Neural cell (in vitro differentiated cells): Measurements from ENCODE around the gene NET1. TPM values are rescaled to one million over a fixed set of nuclear protein-coding genes. Genes with fewer than 3 reads are reported as not detected.

Experiments used
- H2AFZ ChIP-seq: fragments of 200-600, 300-800 bp; sonication (generic), shearing (Covaris generic); 2 replicates; pipeline ENCODE4 v1.6.0; 2014; ENCODE audit warnings: low read depth, mild to moderate bottlenecking, antibody characterized with exemption, low read length, moderate library complexity
- H3F3A ChIP-seq: fragments of 200-600 bp; shearing (Covaris generic); 2 replicates; pipeline ENCODE4 v1.6.1; 2016; ENCODE audit warnings: mild to moderate bottlenecking, moderate library complexity, mixed read lengths, antibody characterized with exemption, low read length; ENCODE audit not compliant: insufficient read depth, poor library complexity, severe bottlenecking
- H3K27ac ChIP-seq: fragments of 200-600, 300-800 bp; sonication (generic), shearing (Covaris generic); 2 replicates; pipeline ENCODE4 v1.5.1; 2014; ENCODE audit warnings: mild to moderate bottlenecking, low read length, moderate library complexity
- H3K27me3 ChIP-seq: fragments of 300-800, 200-600 bp; sonication (generic), shearing (Covaris generic); 2 replicates; pipeline ENCODE4 v1.6.0; 2014; ENCODE audit warnings: mild to moderate bottlenecking, low read depth, low read length, moderate library complexity; ENCODE audit not compliant: insufficient read depth
- H3K36me3 ChIP-seq: fragments of 300-800, 200-600 bp; sonication (generic), shearing (Covaris generic); 2 replicates; pipeline ENCODE4 v1.5.1; 2014; ENCODE audit warnings: mild to moderate bottlenecking, antibody characterized with exemption, low read length, moderate library complexity; ENCODE audit not compliant: insufficient read depth
- H3K4me2 ChIP-seq: fragments of 300-800, 200-600 bp; sonication (generic), shearing (Covaris generic); 2 replicates; pipeline ENCODE4 v1.6.0; 2014; ENCODE audit warnings: mild to moderate bottlenecking, low read length
- H3K4me3 ChIP-seq: fragments of 300-800, 200-600 bp; sonication (generic), shearing (Covaris generic); 2 replicates; pipeline ENCODE4 v1.5.1; 2014; ENCODE audit warnings: mild to moderate bottlenecking, low read length, moderate library complexity
- H3K79me2 ChIP-seq: fragments of 200-600 bp; shearing (Covaris generic); replicated peaks from 2 replicates; pipeline ENCODE4 v1.6.0; 2014; ENCODE audit warnings: mild to moderate bottlenecking, low read length, moderate library complexity; ENCODE audit not compliant: insufficient read depth
- H3K9ac ChIP-seq: fragments of 300-800, 200-600 bp; sonication (generic), shearing (Covaris generic); 2 replicates; pipeline ENCODE4 v1.6.1; 2016; ENCODE audit warnings: mild to moderate bottlenecking, low read length, mixed read lengths
- H3K9me2 ChIP-seq: fragments of 200-600 bp; shearing (Covaris generic); 2 replicates; pipeline ENCODE4 v1.6.1; 2016; ENCODE audit warnings: mild to moderate bottlenecking, low read length, mixed read lengths; ENCODE audit not compliant: insufficient read depth
- H3K9me3 ChIP-seq: fragments of 200-600, 300-800 bp; sonication (generic), shearing (Covaris generic); 2 replicates; pipeline ENCODE4 v1.6.1; 2016; ENCODE audit warnings: mild to moderate bottlenecking, mixed run types, low read length, moderate library complexity, mixed read lengths
- H4K20me1 ChIP-seq: fragments of 200-600 bp; shearing (Covaris generic); 2 replicates; pipeline ENCODE4 v1.6.1; 2016; ENCODE audit warnings: mild to moderate bottlenecking, mixed run types; ENCODE audit not compliant: insufficient read depth
- EP300 ChIP-seq: fragments of 450-650 bp; conservative IDR thresholded peaks from 2 replicates; pipeline ENCODE4 v1.6.1; 2014; ENCODE audit warnings: antibody characterized with exemption, mild to moderate bottlenecking, moderate library complexity; ENCODE audit not compliant: poor library complexity, severe bottlenecking
- EZH2 ChIP-seq: fragments of 200-600, 300-800 bp; shearing (Covaris generic), sonication (generic); IDR thresholded peaks from 2 replicates; pipeline ENCODE4 v1.6.1; 2014; ENCODE audit warnings: antibody characterized with exemption, low read length, borderline replicate concordance, mild to moderate bottlenecking; ENCODE audit not compliant: insufficient read depth, poor library complexity, severe bottlenecking
- MXI1 ChIP-seq: fragments of 450-650 bp; conservative IDR thresholded peaks from 2 replicates; pipeline ENCODE4 v1.6.1; 2014; ENCODE audit warnings: antibody characterized with exemption, mild to moderate bottlenecking; ENCODE audit not compliant: poor library complexity, severe bottlenecking
- POLR2AphosphoS5 ChIP-seq: IDR thresholded peaks from 2 replicates; pipeline ENCODE4 v1.6.1; 2012
- RAD21 ChIP-seq: fragments of 450-650 bp; conservative IDR thresholded peaks from 2 replicates; pipeline ENCODE4 v1.6.1; 2014; ENCODE audit warnings: antibody characterized with exemption, mild to moderate bottlenecking, moderate library complexity
- SMC3 ChIP-seq: fragments of 450-650 bp; conservative IDR thresholded peaks from 2 replicates; pipeline ENCODE4 v1.6.1; 2014; ENCODE audit warnings: antibody characterized with exemption, mild to moderate bottlenecking, moderate library complexity; ENCODE audit not compliant: poor library complexity
- TAF1 ChIP-seq: IDR thresholded peaks from 2 replicates; pipeline ENCODE4 v1.6.1; 2012; ENCODE audit warnings: low read depth
- polyA plus RNA-seq: library from polyadenylated mRNA; depleted of rRNA; stranded (reverse); fragments of >200 nt; gene quantifications from 2 replicates; pipeline ENCODE4 v1.2.3, GENCODE V29; 2014
- TF ChIP-seq, protein P1 (sequence below): fragments of 450-650 bp; IDR thresholded peaks from 2 replicates; pipeline ENCODE4 v1.5.1; 2014; ENCODE audit warnings: antibody characterized with exemption, mild to moderate bottlenecking, moderate library complexity; ENCODE audit not compliant: poor library complexity, severe bottlenecking
- TF ChIP-seq, protein P2 (sequence below): IDR thresholded peaks from 2 replicates; pipeline ENCODE4 v1.6.1; 2012; ENCODE audit warnings: borderline replicate concordance

Gene NET1
- polyA plus RNA-seq, 1 donor from 2014 or later: 8.0 TPM

DNA sequence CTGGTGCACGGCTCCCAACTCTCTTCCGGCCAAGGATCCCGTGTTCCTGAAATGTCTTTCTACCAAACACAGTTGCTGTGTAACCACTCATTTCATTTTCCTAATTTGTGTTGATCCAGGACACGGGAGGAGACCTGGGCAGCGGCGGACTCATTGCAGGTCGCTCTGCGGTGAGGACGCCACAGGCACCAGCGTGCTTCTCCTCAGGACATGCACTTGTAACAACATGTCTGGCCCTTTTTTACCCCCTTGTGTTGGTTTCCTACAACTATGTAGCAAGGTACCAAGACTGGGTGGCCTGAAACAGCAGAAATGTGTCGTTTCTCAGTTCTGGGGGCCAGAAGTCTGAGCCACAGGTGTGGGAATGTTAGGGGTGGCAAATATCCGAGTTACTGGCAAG, 68.8 kb downstream of the NET1 start:
- Histone ChIP-seq H3F3A (no peaks in the 10 kb centered on the region), H3K27me3 (no peaks in the 10 kb centered on the region), H3K4me3 (no peak overlapping the region), H2AFZ (no peak overlapping the region), H3K79me2 (no peaks in the 10 kb centered on the region), H3K27ac (no peak overlapping the region), H3K9me2 (no peaks in the 10 kb centered on the region), H4K20me1 (no peaks in the 10 kb centered on the region), H3K36me3 (no peaks in the 10 kb centered on the region), H3K4me2 (no peak overlapping the region), H3K9me3 (no peaks in the 10 kb centered on the region), H3K9ac (no peak overlapping the region)
- TF ChIP-seq TAF1: no peak
- no peak for TF ChIP-seq MXI1
- TF ChIP-seq, protein P1, sequence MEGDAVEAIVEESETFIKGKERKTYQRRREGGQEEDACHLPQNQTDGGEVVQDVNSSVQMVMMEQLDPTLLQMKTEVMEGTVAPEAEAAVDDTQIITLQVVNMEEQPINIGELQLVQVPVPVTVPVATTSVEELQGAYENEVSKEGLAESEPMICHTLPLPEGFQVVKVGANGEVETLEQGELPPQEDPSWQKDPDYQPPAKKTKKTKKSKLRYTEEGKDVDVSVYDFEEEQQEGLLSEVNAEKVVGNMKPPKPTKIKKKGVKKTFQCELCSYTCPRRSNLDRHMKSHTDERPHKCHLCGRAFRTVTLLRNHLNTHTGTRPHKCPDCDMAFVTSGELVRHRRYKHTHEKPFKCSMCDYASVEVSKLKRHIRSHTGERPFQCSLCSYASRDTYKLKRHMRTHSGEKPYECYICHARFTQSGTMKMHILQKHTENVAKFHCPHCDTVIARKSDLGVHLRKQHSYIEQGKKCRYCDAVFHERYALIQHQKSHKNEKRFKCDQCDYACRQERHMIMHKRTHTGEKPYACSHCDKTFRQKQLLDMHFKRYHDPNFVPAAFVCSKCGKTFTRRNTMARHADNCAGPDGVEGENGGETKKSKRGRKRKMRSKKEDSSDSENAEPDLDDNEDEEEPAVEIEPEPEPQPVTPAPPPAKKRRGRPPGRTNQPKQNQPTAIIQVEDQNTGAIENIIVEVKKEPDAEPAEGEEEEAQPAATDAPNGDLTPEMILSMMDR: no peak
- TF ChIP-seq RAD21: no peak
- TF ChIP-seq POLR2AphosphoS5: no peak
- TF ChIP-seq, protein P2, sequence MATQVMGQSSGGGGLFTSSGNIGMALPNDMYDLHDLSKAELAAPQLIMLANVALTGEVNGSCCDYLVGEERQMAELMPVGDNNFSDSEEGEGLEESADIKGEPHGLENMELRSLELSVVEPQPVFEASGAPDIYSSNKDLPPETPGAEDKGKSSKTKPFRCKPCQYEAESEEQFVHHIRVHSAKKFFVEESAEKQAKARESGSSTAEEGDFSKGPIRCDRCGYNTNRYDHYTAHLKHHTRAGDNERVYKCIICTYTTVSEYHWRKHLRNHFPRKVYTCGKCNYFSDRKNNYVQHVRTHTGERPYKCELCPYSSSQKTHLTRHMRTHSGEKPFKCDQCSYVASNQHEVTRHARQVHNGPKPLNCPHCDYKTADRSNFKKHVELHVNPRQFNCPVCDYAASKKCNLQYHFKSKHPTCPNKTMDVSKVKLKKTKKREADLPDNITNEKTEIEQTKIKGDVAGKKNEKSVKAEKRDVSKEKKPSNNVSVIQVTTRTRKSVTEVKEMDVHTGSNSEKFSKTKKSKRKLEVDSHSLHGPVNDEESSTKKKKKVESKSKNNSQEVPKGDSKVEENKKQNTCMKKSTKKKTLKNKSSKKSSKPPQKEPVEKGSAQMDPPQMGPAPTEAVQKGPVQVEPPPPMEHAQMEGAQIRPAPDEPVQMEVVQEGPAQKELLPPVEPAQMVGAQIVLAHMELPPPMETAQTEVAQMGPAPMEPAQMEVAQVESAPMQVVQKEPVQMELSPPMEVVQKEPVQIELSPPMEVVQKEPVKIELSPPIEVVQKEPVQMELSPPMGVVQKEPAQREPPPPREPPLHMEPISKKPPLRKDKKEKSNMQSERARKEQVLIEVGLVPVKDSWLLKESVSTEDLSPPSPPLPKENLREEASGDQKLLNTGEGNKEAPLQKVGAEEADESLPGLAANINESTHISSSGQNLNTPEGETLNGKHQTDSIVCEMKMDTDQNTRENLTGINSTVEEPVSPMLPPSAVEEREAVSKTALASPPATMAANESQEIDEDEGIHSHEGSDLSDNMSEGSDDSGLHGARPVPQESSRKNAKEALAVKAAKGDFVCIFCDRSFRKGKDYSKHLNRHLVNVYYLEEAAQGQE: no peak
- no peak for TF ChIP-seq EZH2
- no peak for TF ChIP-seq SMC3
- TF ChIP-seq EP300: no peak

DNA sequence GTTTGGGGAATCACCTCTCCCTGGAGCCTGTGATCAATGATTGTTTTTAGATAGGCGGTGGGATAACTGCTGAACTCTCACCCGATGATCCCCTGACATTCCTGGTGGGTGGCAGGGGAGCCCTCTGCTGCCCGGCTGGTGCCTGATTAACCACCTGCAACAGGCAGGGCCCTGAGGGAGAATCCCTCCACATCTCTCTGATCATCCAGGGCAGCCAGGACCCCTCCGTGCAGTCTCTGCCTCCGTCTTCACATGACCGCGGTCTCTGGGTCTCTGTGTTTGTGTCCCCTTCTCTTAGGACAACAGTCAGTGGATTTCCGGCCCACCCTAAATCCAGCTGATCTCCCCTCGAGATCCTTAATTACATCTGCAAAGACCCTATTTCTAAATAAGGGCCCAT, 69.7 kb downstream of the NET1 start:
- no peak overlapping the region for H3K27ac ChIP-seq
- no peak overlapping the region for H3K9ac ChIP-seq
- H3K9me3 ChIP-seq: no peaks in the 10 kb centered on the region

More for the DNA sequence above, 69.7 kb downstream of the NET1 start:
- Histone ChIP-seq H3F3A (no peaks in the 10 kb centered on the region), H4K20me1 (no peaks in the 10 kb centered on the region), H3K4me3 (no peak overlapping the region), H3K4me2 (no peak overlapping the region), H3K27me3 (no peaks in the 10 kb centered on the region), H3K9me2 (no peaks in the 10 kb centered on the region), H3K79me2 (no peaks in the 10 kb centered on the region), H3K36me3 (no peaks in the 10 kb centered on the region), H2AFZ (no peak overlapping the region)
- TF ChIP-seq SMC3 (no peak), EZH2 (no peak), MXI1 (no peak), RAD21 (no peak), TAF1 (no peak), POLR2AphosphoS5 (no peak), EP300 (no peak)
- TF ChIP-seq, protein P1: no peak
- TF ChIP-seq, protein P2: no peak
